ENCODE results near the gene DMGDH.
A peak's percentile ranks its signal among the peaks of the same experiment; 100 is the strongest.

DMGDH gene

GRCh38 chr5:78974601-78975000, 94.9 kb downstream of the DMGDH start:
- no peak for TF ChIP-seq CTCF (IDR thresholded peaks at IDR 0.05; ENCODE audit: unreplicated experiment in 3 of 3)
- H3K4me3 Mint-ChIP-seq: peak overlapping the region in 2 of 3 experiments; percentile 11 to 17
- H3K36me3 Mint-ChIP-seq (ENCODE audit: low read depth): no peaks in the 10 kb centered on the region
- H3K27ac Mint-ChIP-seq: peak overlapping the region; percentile 52 to 87 (median 81)
- no peaks in the 10 kb centered on the region for H3K27me3 Mint-ChIP-seq (ENCODE audit: low read depth)
- no peaks in the 10 kb centered on the region for H3K9me3 Mint-ChIP-seq
- H3K4me1 Mint-ChIP-seq: peaks cover 54% of the 10 kb centered on the region

GRCh38 chr5:78974011-78974410, 95.5 kb downstream of the DMGDH start:
- Mint-ChIP-seq H3K4me3 (no peak overlapping the region), H3K4me1 (peaks cover 48% of the 10 kb centered on the region), H3K27me3 (ENCODE audit: low read depth) (no peaks in the 10 kb centered on the region), H3K27ac (peak overlapping the region; percentile 81 to 87 (median 83)), H3K36me3 (ENCODE audit: low read depth) (no peaks in the 10 kb centered on the region), H3K9me3 (no peaks in the 10 kb centered on the region)
- TF ChIP-seq CTCF (IDR thresholded peaks at IDR 0.05; ENCODE audit: unreplicated experiment in 3 of 3): no peak

GRCh38 chr5:78972654-78973428, 96.6 kb downstream of the DMGDH start:
- peaks cover 47% of the 10 kb centered on the region for H3K4me1 Mint-ChIP-seq
- peaks cover under 1% of the 10 kb centered on the region for H3K36me3 Mint-ChIP-seq (ENCODE audit: low read depth)
- H3K4me3 Mint-ChIP-seq: peak overlapping the region in 2 of 3 experiments; percentile 21 to 38
- no peaks in the 10 kb centered on the region for H3K9me3 Mint-ChIP-seq
- TF ChIP-seq CTCF (IDR thresholded peaks at IDR 0.05; ENCODE audit: unreplicated experiment in 3 of 3): no peak
- H3K27me3 Mint-ChIP-seq (ENCODE audit: low read depth): no peaks in the 10 kb centered on the region
- peak overlapping the region; percentile 81 to 91 (median 83) for H3K27ac Mint-ChIP-seq

GRCh38 chr5:78971998-78972397, 97.5 kb downstream of the DMGDH start:
- Mint-ChIP-seq H3K36me3 (ENCODE audit: low read depth) (peaks cover 4% of the 10 kb centered on the region), H3K27me3 (ENCODE audit: low read depth) (no peaks in the 10 kb centered on the region), H3K9me3 (no peaks in the 10 kb centered on the region), H3K27ac (peak overlapping the region; percentile 81 to 91 (median 83)), H3K4me1 (peaks cover 49% of the 10 kb centered on the region), H3K4me3 (peak overlapping the region in 1 of 3 experiments; percentile 21)
- TF ChIP-seq CTCF (IDR thresholded peaks at IDR 0.05; ENCODE audit: unreplicated experiment in 3 of 3): no peak

GRCh38 chr5:78968781-78969180, 100.7 kb downstream of the DMGDH start:
- Mint-ChIP-seq H3K9me3 (no peaks in the 10 kb centered on the region), H3K27ac (no peak overlapping the region), H3K4me1 (peaks cover 29% of the 10 kb centered on the region), H3K4me3 (no peak overlapping the region), H3K27me3 (ENCODE audit: low read depth) (no peaks in the 10 kb centered on the region), H3K36me3 (ENCODE audit: low read depth) (peaks cover 4% of the 10 kb centered on the region)
- no peak for TF ChIP-seq CTCF (IDR thresholded peaks at IDR 0.05; ENCODE audit: unreplicated experiment in 3 of 3)

- peak overlapping the region in 1 of 3 experiments; percentile 13 for H3K27ac Mint-ChIP-seq
- H3K4me3 Mint-ChIP-seq: no peak overlapping the region
- H3K4me1 Mint-ChIP-seq: peaks cover 11% of the 10 kb centered on the region
- H3K36me3 Mint-ChIP-seq (ENCODE audit: low read depth): peaks cover 11% of the 10 kb centered on the region
- peak; percentile 65 to 76 (median 72) for TF ChIP-seq CTCF (IDR thresholded peaks at IDR 0.05; ENCODE audit: unreplicated experiment in 3 of 3)
- no peaks in the 10 kb centered on the region for H3K27me3 Mint-ChIP-seq (ENCODE audit: low read depth)
- H3K9me3 Mint-ChIP-seq: no peaks in the 10 kb centered on the region
Measured at GRCh38 chr5:78964889-78965288, 104.6 kb downstream of the DMGDH start.
